HEK293 (cell line): ENCODE results near the gene TNFRSF13B.

Source experiments
- CTCF ChIA-PET: fragments of 350-600 bp; formaldehyde crosslinking; extraction: SDS; loops from one replicate; lab custom pipeline; 2021; ENCODE audit warnings: antibody characterized with exemption; lab: Yijun Ruan, JAX
- POLR2A ChIA-PET: fragments of 300-600 bp; formaldehyde crosslinking; extraction: SDS; loops from one replicate; lab custom pipeline; 2020; ENCODE audit warnings: antibody characterized with exemption, inconsistent platforms; lab: Yijun Ruan, JAX
- H3K27ac ChIP-seq: fragments of 200-500 bp; sonication (Bioruptor generic); 2 replicates; pipeline ENCODE4 v1.5.1; 2014; ENCODE audit warnings: low read depth, low read length, control low read depth, inconsistent platforms; ENCODE audit errors: extremely low read depth
- H3K36me3 ChIP-seq, 2 experiments: fragments of 200-500 bp in 1 of 2; sonication (Bioruptor generic) in 1 of 2; 1 replicate in 1 of 2; 2 replicates in 1 of 2; pipeline ENCODE4 v1.5.1; 2014 to 2017; ENCODE audit warnings: inconsistent platforms in 2 of 2, low read length in 2 of 2; ENCODE audit not compliant: control insufficient read depth in 2 of 2, insufficient read depth in 1 of 2
- H3K4me1 ChIP-seq: fragments of 200-500 bp; sonication (Bioruptor generic); 2 replicates; pipeline ENCODE4 v1.5.1; 2014; ENCODE audit warnings: mild to moderate bottlenecking, low read length, inconsistent platforms; ENCODE audit not compliant: control insufficient read depth, insufficient read depth
- H3K4me3 ChIP-seq: 2 replicates; pipeline ENCODE4 v1.5.1; 2011; ENCODE audit warnings: low read depth, mild to moderate bottlenecking, control low read depth, low read length, moderate library complexity
- H3K9me3 ChIP-seq: fragments of 200-500 bp; sonication (Bioruptor generic); 2 replicates; pipeline ENCODE4 v1.5.1; 2014; ENCODE audit warnings: low read depth, low read length, inconsistent platforms; ENCODE audit not compliant: control insufficient read depth, insufficient read depth
- BCL11B ChIP-seq: fragments of 450-650 bp; formaldehyde crosslinking; IDR thresholded peaks from 2 replicates; pipeline ENCODE4 v1.5.1; 2016; ENCODE audit warnings: low read depth, missing biosample characterization, missing genetic modification characterization
- REPIN1 ChIP-seq: fragments of 450-650 bp; formaldehyde crosslinking; IDR thresholded peaks from 2 replicates; pipeline ENCODE4 v1.5.1; 2017; ENCODE audit warnings: missing biosample characterization, missing genetic modification characterization, low read depth
- ZBTB17 ChIP-seq: fragments of 450-650 bp; formaldehyde crosslinking; IDR thresholded peaks from 2 replicates; pipeline ENCODE4 v1.5.1; 2016; ENCODE audit warnings: missing biosample characterization, missing genetic modification characterization
- ZBTB21 ChIP-seq: fragments of 450-650 bp; formaldehyde crosslinking; IDR thresholded peaks from 2 replicates; pipeline ENCODE4 v1.5.1; 2017; ENCODE audit warnings: missing biosample characterization, missing genetic modification characterization
- ZFHX2 ChIP-seq: fragments of 450-650 bp; formaldehyde crosslinking; conservative IDR thresholded peaks from 2 replicates; pipeline ENCODE4 v1.5.1; 2016; ENCODE audit warnings: missing biosample characterization, missing genetic modification characterization
- ZFP3 ChIP-seq: fragments of 450-650 bp; formaldehyde crosslinking; IDR thresholded peaks from 2 replicates; pipeline ENCODE4 v1.5.1; 2016; ENCODE audit warnings: low read depth, missing biosample characterization, missing genetic modification characterization
- ZNF184 ChIP-seq: fragments of 450-650 bp; IDR thresholded peaks from 2 replicates; pipeline ENCODE4 v1.5.1; 2018; ENCODE audit warnings: missing biosample characterization, mild to moderate bottlenecking, missing genetic modification characterization
- ZNF416 ChIP-seq: fragments of 450-650 bp; formaldehyde crosslinking; IDR thresholded peaks from 2 replicates; pipeline ENCODE4 v1.5.1; 2016; ENCODE audit warnings: missing biosample characterization, missing genetic modification characterization
- ZNF501 ChIP-seq: fragments of 450-650 bp; formaldehyde crosslinking; IDR thresholded peaks from 2 replicates; pipeline ENCODE4 v1.5.1; 2016; ENCODE audit warnings: missing biosample characterization, missing genetic modification characterization
- ZNF548 ChIP-seq: fragments of 450-650 bp; formaldehyde crosslinking; IDR thresholded peaks from 2 replicates; pipeline ENCODE4 v1.5.1; 2016; ENCODE audit warnings: missing biosample characterization, missing genetic modification characterization
- ZNF549 ChIP-seq: fragments of 450-650 bp; IDR thresholded peaks from 2 replicates; pipeline ENCODE4 v1.5.1; 2018; ENCODE audit warnings: missing biosample characterization, missing genetic modification characterization, mild to moderate bottlenecking, inconsistent platforms, moderate library complexity
- ZNF670 ChIP-seq: fragments of 450-650 bp; formaldehyde crosslinking; IDR thresholded peaks from 2 replicates; pipeline ENCODE4 v1.5.1; 2016; ENCODE audit warnings: missing biosample characterization, missing genetic modification characterization, low read depth
- ZNF777 ChIP-seq: fragments of 450-650 bp; formaldehyde crosslinking; IDR thresholded peaks from 2 replicates; pipeline ENCODE4 v1.5.1; 2017; ENCODE audit warnings: missing biosample characterization, missing genetic modification characterization, borderline replicate concordance
- ZNF843 ChIP-seq: fragments of 450-650 bp; formaldehyde crosslinking; IDR thresholded peaks from 2 replicates; pipeline ENCODE4 v1.5.1; 2016; ENCODE audit warnings: missing biosample characterization, missing genetic modification characterization
- ZSCAN30 ChIP-seq: fragments of 450-650 bp; IDR thresholded peaks from 2 replicates; pipeline ENCODE4 v1.5.1; 2018; ENCODE audit warnings: missing biosample characterization, mild to moderate bottlenecking, missing genetic modification characterization, moderate library complexity
- ZXDB ChIP-seq: fragments of 450-650 bp; formaldehyde crosslinking; IDR thresholded peaks from 2 replicates; pipeline ENCODE4 v1.5.1; 2016; ENCODE audit warnings: missing biosample characterization, missing genetic modification characterization
- TF ChIP-seq, protein P1 (sequence below): fragments of 450-650 bp; formaldehyde crosslinking; IDR thresholded peaks from 2 replicates; pipeline ENCODE4 v1.5.1; 2016; ENCODE audit warnings: missing biosample characterization, missing genetic modification characterization
- TF ChIP-seq, protein P2 (sequence below): fragments of 450-650 bp; formaldehyde crosslinking; IDR thresholded peaks from 2 replicates; pipeline ENCODE4 v1.5.1; 2016; ENCODE audit warnings: missing biosample characterization, missing genetic modification characterization
- TF ChIP-seq, protein P3 (sequence below): fragments of 450-650 bp; formaldehyde crosslinking; IDR thresholded peaks from 2 replicates; pipeline ENCODE4 v1.5.1; 2016; ENCODE audit warnings: missing biosample characterization, missing genetic modification characterization
- TF ChIP-seq, protein P4 (sequence below): fragments of 450-650 bp; formaldehyde crosslinking; IDR thresholded peaks from 2 replicates; pipeline ENCODE4 v1.5.1; 2016; ENCODE audit warnings: missing biosample characterization, missing genetic modification characterization, borderline replicate concordance
- TF ChIP-seq, protein P5 (sequence below): fragments of 450-650 bp; formaldehyde crosslinking; IDR thresholded peaks from 2 replicates; pipeline ENCODE4 v1.5.1; 2016; ENCODE audit warnings: missing biosample characterization, missing genetic modification characterization, low read depth
- TF ChIP-seq, protein P6 (sequence below): fragments of 450-650 bp; formaldehyde crosslinking; IDR thresholded peaks from 2 replicates; pipeline ENCODE4 v1.5.1; 2016; ENCODE audit warnings: missing biosample characterization, missing genetic modification characterization, low read depth

TNFRSF13B gene

DNA sequence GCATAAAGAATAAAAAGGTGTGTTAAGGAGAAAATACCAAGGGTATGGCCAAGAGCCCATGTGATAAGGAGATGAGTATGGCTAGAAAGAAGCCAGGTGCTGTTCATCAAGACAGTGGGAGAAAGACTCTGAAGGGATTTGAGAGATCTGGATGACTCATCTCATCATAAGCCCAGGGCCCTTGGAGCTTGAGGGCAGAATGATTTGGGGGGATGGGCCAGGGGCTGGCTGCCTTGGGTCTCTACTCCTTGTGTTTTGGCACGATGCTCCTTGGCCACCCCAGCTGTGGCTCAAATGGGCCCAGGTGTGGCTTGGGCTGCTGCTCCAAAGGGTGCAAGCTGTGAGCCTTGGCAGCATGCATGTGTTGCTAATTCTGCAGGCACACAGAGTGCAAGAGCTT is 14.5 kb upstream of the TNFRSF13B start:
- Histone ChIP-seq H3K4me1 (no peaks in the 10 kb centered on the region; the same call in 1 of the 2 replicates), H3K27ac (no peak overlapping the region), H3K36me3 (no peaks in the 10 kb centered on the region), H3K9me3 (no peaks in the 10 kb centered on the region), H3K4me3 (no peak overlapping the region)
- ChIA-PET CTCF (interaction anchor here (0.6 to 3.1 kb wide), 4 partner anchors 14 to 156 kb away, joined by 3 to 16 read pairs (median 4); no protein-coding TSS in a partner anchor), POLR2A (no interaction called here)
- TF ChIP-seq ZNF416 (tag by site-specific recombination) (no peak), ZNF670 (tag by site-specific recombination) (no peak), ZBTB17 (tag by site-specific recombination) (no peak), ZNF549 (tag by site-specific recombination) (no peak), ZFHX2 (tag by site-specific recombination) (no peak), ZBTB21 (tag by site-specific recombination) (no peak)
- TF ChIP-seq, protein P1, sequence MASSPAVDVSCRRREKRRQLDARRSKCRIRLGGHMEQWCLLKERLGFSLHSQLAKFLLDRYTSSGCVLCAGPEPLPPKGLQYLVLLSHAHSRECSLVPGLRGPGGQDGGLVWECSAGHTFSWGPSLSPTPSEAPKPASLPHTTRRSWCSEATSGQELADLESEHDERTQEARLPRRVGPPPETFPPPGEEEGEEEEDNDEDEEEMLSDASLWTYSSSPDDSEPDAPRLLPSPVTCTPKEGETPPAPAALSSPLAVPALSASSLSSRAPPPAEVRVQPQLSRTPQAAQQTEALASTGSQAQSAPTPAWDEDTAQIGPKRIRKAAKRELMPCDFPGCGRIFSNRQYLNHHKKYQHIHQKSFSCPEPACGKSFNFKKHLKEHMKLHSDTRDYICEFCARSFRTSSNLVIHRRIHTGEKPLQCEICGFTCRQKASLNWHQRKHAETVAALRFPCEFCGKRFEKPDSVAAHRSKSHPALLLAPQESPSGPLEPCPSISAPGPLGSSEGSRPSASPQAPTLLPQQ (tag by site-specific recombination), result no peak
- TF ChIP-seq, protein P2, sequence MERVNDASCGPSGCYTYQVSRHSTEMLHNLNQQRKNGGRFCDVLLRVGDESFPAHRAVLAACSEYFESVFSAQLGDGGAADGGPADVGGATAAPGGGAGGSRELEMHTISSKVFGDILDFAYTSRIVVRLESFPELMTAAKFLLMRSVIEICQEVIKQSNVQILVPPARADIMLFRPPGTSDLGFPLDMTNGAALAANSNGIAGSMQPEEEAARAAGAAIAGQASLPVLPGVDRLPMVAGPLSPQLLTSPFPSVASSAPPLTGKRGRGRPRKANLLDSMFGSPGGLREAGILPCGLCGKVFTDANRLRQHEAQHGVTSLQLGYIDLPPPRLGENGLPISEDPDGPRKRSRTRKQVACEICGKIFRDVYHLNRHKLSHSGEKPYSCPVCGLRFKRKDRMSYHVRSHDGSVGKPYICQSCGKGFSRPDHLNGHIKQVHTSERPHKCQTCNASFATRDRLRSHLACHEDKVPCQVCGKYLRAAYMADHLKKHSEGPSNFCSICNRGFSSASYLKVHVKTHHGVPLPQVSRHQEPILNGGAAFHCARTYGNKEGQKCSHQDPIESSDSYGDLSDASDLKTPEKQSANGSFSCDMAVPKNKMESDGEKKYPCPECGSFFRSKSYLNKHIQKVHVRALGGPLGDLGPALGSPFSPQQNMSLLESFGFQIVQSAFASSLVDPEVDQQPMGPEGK (tag by site-specific recombination), result no peak
- TF ChIP-seq, protein P3, sequence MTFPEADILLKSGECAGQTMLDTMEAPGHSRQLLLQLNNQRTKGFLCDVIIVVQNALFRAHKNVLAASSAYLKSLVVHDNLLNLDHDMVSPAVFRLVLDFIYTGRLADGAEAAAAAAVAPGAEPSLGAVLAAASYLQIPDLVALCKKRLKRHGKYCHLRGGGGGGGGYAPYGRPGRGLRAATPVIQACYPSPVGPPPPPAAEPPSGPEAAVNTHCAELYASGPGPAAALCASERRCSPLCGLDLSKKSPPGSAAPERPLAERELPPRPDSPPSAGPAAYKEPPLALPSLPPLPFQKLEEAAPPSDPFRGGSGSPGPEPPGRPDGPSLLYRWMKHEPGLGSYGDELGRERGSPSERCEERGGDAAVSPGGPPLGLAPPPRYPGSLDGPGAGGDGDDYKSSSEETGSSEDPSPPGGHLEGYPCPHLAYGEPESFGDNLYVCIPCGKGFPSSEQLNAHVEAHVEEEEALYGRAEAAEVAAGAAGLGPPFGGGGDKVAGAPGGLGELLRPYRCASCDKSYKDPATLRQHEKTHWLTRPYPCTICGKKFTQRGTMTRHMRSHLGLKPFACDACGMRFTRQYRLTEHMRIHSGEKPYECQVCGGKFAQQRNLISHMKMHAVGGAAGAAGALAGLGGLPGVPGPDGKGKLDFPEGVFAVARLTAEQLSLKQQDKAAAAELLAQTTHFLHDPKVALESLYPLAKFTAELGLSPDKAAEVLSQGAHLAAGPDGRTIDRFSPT (tag by site-specific recombination), result no peak

DNA sequence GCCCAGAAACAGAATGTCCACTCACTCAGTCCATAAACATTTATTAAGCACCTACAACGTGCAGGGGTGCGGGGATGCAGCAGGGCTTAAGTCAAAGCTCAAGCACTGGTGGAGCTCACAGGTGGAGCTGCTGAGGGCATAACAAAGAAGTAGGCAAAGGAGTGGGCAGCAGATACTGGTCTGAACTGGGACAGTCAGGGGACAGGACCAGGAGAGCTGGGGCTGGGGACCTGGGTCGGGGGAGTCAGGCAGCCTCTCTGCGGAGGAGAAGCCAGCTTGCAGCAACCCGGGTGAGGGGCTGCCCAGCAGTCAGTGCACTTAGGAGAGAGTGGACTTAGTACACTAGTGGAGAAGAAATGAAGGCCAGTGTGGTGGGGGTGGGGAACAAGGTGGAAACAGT is 10.0 kb upstream of the TNFRSF13B start:
- H3K9me3 ChIP-seq, result no peaks in the 10 kb centered on the region
- H3K4me3 ChIP-seq, result no peak overlapping the region
- H3K36me3 ChIP-seq, result no peaks in the 10 kb centered on the region
- ChIA-PET POLR2A (no interaction called here), CTCF (interaction anchor here (1.0 to 3.5 kb wide), 3 partner anchors 8 to 39 kb away, joined by 3 to 30 read pairs (median 4); no protein-coding TSS in a partner anchor)
- H3K4me1 ChIP-seq, result no peaks in the 10 kb centered on the region
- H3K27ac ChIP-seq, result no peak overlapping the region
- TF ChIP-seq ZNF548 (tag by site-specific recombination), result no peak
- TF ChIP-seq ZXDB, result no peak
- TF ChIP-seq ZNF184 (tag by site-specific recombination), result no peak
- TF ChIP-seq, protein P4, sequence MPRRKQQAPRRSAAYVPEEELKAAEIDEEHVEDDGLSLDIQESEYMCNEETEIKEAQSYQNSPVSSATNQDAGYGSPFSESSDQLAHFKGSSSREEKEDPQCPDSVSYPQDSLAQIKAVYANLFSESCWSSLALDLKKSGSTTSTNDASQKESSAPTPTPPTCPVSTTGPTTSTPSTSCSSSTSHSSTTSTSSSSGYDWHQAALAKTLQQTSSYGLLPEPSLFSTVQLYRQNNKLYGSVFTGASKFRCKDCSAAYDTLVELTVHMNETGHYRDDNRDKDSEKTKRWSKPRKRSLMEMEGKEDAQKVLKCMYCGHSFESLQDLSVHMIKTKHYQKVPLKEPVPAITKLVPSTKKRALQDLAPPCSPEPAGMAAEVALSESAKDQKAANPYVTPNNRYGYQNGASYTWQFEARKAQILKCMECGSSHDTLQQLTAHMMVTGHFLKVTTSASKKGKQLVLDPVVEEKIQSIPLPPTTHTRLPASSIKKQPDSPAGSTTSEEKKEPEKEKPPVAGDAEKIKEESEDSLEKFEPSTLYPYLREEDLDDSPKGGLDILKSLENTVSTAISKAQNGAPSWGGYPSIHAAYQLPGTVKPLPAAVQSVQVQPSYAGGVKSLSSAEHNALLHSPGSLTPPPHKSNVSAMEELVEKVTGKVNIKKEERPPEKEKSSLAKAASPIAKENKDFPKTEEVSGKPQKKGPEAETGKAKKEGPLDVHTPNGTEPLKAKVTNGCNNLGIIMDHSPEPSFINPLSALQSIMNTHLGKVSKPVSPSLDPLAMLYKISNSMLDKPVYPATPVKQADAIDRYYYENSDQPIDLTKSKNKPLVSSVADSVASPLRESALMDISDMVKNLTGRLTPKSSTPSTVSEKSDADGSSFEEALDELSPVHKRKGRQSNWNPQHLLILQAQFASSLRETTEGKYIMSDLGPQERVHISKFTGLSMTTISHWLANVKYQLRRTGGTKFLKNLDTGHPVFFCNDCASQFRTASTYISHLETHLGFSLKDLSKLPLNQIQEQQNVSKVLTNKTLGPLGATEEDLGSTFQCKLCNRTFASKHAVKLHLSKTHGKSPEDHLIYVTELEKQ (tag by site-specific recombination), result no peak
- no peak for TF ChIP-seq ZNF501
- TF ChIP-seq, protein P5, sequence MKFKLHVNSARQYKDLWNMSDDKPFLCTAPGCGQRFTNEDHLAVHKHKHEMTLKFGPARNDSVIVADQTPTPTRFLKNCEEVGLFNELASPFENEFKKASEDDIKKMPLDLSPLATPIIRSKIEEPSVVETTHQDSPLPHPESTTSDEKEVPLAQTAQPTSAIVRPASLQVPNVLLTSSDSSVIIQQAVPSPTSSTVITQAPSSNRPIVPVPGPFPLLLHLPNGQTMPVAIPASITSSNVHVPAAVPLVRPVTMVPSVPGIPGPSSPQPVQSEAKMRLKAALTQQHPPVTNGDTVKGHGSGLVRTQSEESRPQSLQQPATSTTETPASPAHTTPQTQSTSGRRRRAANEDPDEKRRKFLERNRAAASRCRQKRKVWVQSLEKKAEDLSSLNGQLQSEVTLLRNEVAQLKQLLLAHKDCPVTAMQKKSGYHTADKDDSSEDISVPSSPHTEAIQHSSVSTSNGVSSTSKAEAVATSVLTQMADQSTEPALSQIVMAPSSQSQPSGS, result no peak
- TF ChIP-seq ZSCAN30 (tag by site-specific recombination), result no peak
- TF ChIP-seq ZFP3, result no peak
- no peak for TF ChIP-seq ZNF843 (tag by site-specific recombination)
- TF ChIP-seq, protein P6, sequence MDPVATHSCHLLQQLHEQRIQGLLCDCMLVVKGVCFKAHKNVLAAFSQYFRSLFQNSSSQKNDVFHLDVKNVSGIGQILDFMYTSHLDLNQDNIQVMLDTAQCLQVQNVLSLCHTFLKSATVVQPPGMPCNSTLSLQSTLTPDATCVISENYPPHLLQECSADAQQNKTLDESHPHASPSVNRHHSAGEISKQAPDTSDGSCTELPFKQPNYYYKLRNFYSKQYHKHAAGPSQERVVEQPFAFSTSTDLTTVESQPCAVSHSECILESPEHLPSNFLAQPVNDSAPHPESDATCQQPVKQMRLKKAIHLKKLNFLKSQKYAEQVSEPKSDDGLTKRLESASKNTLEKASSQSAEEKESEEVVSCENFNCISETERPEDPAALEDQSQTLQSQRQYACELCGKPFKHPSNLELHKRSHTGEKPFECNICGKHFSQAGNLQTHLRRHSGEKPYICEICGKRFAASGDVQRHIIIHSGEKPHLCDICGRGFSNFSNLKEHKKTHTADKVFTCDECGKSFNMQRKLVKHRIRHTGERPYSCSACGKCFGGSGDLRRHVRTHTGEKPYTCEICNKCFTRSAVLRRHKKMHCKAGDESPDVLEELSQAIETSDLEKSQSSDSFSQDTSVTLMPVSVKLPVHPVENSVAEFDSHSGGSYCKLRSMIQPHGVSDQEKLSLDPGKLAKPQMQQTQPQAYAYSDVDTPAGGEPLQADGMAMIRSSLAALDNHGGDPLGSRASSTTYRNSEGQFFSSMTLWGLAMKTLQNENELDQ (tag by site-specific recombination), result no peak
- TF ChIP-seq ZNF549 (tag by site-specific recombination), result no peak
- no peak for TF ChIP-seq REPIN1 (tag by site-specific recombination)
- TF ChIP-seq ZNF777 (tag by site-specific recombination), result no peak
- no peak for TF ChIP-seq BCL11B
